PC-3 (cell line): ENCODE data around the gene TCAP. TPM values are rescaled to one million over a fixed set of nuclear protein-coding genes. Genes with fewer than 3 reads are reported as not detected.
A peak's percentile ranks its signal among the peaks of the same experiment; 100 is the strongest.

Source experiments
- ATAC-seq: fragments of 200-7000 bp; cut with Tn5 transposase; 2 replicates; pipeline ENCODE4 v1.9.1; 2020; ENCODE audit warnings: mild to moderate bottlenecking, moderate library complexity
- BruUV-seq: library from RNA; stranded (reverse); fragments of 400-500 nt; replicated peaks from 2 replicates; lab custom pipeline; 2021; lab: Mats Ljungman, UMichigan
- CTCF ChIA-PET: fragments of 300-600 bp; sonication (Branson Sonifier 250); formaldehyde crosslinking; loops from one replicate; lab custom pipeline; 2022; ENCODE audit warnings: antibody characterized with exemption; lab: Charles Lee
- POLR2A ChIA-PET: fragments of 300-600 bp; sonication (Branson Sonifier 250); formaldehyde crosslinking; loops from one replicate; lab custom pipeline; 2022; ENCODE audit warnings: antibody characterized with exemption; ENCODE audit not compliant: unreplicated experiment; lab: Charles Lee
- DNase-seq: peaks from one replicate; pipeline ENCODE4 v3.0.0-alpha.2; 2015
- H2AFZ ChIP-seq: fragments of 300-600 bp; sonication (generic); 2 replicates; pipeline ENCODE4 v1.6.0; 2016; ENCODE audit warnings: antibody characterized with exemption, low read length
- H3F3A ChIP-seq: fragments of 300-600 bp; sonication (generic); one replicate; pipeline ENCODE4 v1.6.0; 2017; ENCODE audit warnings: antibody characterized with exemption, low read length, control low read depth, mild to moderate bottlenecking; ENCODE audit not compliant: unreplicated experiment
- H3K27ac ChIP-seq: fragments of 300-600 bp; sonication (generic); 2 replicates; pipeline ENCODE4 v1.5.1; 2016; ENCODE audit warnings: mild to moderate bottlenecking, low read length
- H3K27me3 ChIP-seq: fragments of 300-600 bp; sonication (generic); 2 replicates; pipeline ENCODE4 v1.6.1; 2016; ENCODE audit warnings: low read length, mixed read lengths
- H3K36me3 ChIP-seq: fragments of 300-600 bp; sonication (generic); 2 replicates; pipeline ENCODE4 v1.6.1; 2016; ENCODE audit warnings: low read depth, mixed run types, low read length, mixed read lengths
- H3K4me1 ChIP-seq: fragments of 300-600 bp; sonication (generic); 2 replicates; pipeline ENCODE4 v1.5.1; 2016; ENCODE audit warnings: low read length; ENCODE audit not compliant: insufficient read depth
- H3K4me2 ChIP-seq: fragments of 300-600 bp; sonication (generic); 2 replicates; pipeline ENCODE4 v1.6.0; 2016; ENCODE audit warnings: low read length
- H3K4me3 ChIP-seq: fragments of 300-600 bp; sonication (generic); 2 replicates; pipeline ENCODE4 v1.5.1; 2016; ENCODE audit warnings: mild to moderate bottlenecking, low read length, mixed read lengths
- H3K79me2 ChIP-seq: fragments of 300-600 bp; sonication (generic); 2 replicates; pipeline ENCODE4 v1.6.1; 2017; ENCODE audit warnings: low read length, mixed read lengths
- H3K9ac ChIP-seq: fragments of 300-600 bp; sonication (generic); 2 replicates; pipeline ENCODE4 v1.6.0; 2016; ENCODE audit warnings: mild to moderate bottlenecking, low read length
- H3K9me2 ChIP-seq: fragments of 300-600 bp; sonication (generic); replicated peaks from 2 replicates; pipeline ENCODE4 v1.6.1; 2016; ENCODE audit warnings: mixed run types, low read length, mixed read lengths
- H3K9me3 ChIP-seq: fragments of 300-600 bp; sonication (generic); 2 replicates; pipeline ENCODE4 v1.6.1; 2016; ENCODE audit warnings: low read length, mixed read lengths
- H4K20me1 ChIP-seq: fragments of 300-600 bp; sonication (generic); 2 replicates; pipeline ENCODE4 v1.6.1; 2016; ENCODE audit warnings: low read length, mixed read lengths
- CTCF ChIP-seq: fragments of 300-600 bp; sonication (generic); conservative IDR thresholded peaks from 2 replicates; pipeline ENCODE4 v1.5.1; 2017; ENCODE audit warnings: antibody characterized with exemption, low read depth, mild to moderate bottlenecking, low read length
- EZH2 ChIP-seq: fragments of 300-600 bp; sonication (generic); IDR thresholded peaks from one replicate; pipeline ENCODE4 v1.6.1; 2017; ENCODE audit warnings: antibody characterized with exemption, mild to moderate bottlenecking, low read length; ENCODE audit not compliant: unreplicated experiment
- EZH2phosphoT487 ChIP-seq: fragments of 300-600 bp; sonication (generic); IDR thresholded peaks from 2 replicates; pipeline ENCODE4 v1.6.1; 2018; ENCODE audit warnings: mild to moderate bottlenecking, antibody characterized with exemption, low read length, borderline replicate concordance
- intact Hi-C: fragments of 100-400 bp; cut with micrococcal nuclease; formaldehyde crosslinking; loops from 2 replicates; pipeline ENCODE4 v1.9.0; 2023
- total RNA-seq: library from RNA; depleted of rRNA; stranded (reverse); fragments of >200 nt; gene quantifications from 2 replicates; pipeline ENCODE4 v1.2.3, GENCODE V29; 2014

The TCAP gene
- total RNA-seq, 1 experiment from 2014 or later, result 0.51 TPM

DNA sequence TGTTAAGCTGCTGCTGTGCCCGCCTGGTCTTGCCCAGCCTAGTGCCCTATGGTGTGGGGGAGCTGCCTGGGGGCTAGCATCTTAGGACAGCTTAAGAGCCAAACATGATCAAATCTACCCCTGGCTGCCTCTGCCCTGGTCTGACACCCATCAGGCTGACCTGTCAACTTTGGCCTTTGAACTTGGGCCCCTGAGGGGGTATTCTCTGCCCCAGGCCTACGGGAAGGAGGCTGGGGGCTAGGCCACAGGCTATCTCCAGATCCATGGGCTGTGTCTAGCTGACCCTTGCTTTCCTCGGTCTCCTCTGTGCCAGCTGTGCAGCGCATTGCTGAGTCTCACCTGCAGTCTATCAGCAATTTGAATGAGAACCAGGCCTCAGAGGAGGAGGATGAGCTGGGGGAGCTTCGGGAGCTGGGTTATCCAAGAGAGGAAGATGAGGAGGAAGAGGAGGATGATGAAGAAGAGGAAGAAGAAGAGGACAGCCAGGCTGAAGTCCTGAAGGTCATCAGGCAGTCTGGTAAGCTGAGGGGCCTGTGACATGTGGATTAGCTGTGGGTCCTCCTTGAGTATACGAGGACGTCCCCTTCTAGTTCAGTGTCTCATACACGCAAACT is 31.5 kb upstream of the TCAP start:
- no peak overlapping the region for H3K9ac ChIP-seq
- no peak for TF ChIP-seq EZH2
- TF ChIP-seq CTCF, result no peak
- TF ChIP-seq EZH2phosphoT487, result no peak
- H3K27me3 ChIP-seq, result no peaks in the 10 kb centered on the region
- peaks cover 33% of the 10 kb centered on the region for H3K4me1 ChIP-seq
- H3K9me2 ChIP-seq, result no peaks in the 10 kb centered on the region
- no peak overlapping the region for H3K27ac ChIP-seq
- no peak overlapping the region for H2AFZ ChIP-seq
- no TSS peak for BruUV-seq
- no peak overlapping the region for H3K4me3 ChIP-seq
- intact Hi-C loops, result no loop called here
- ATAC-seq, result no peak
- peaks cover 17% of the 10 kb centered on the region for H3K79me2 ChIP-seq
- no peaks in the 10 kb centered on the region for H3K36me3 ChIP-seq
- no peaks in the 10 kb centered on the region for H4K20me1 ChIP-seq
- no peaks in the 10 kb centered on the region for H3F3A ChIP-seq
- POLR2A ChIA-PET, result interaction anchor here (0.6 kb wide), 1 partner anchor 69 kb away, joined by 3 read pairs; no protein-coding TSS in a partner anchor
- no peak for DNase-seq
- H3K4me2 ChIP-seq, result no peak overlapping the region
- CTCF ChIA-PET, result interaction anchor here (1.5 kb wide), 1 partner anchor 12 kb away, joined by 6 read pairs; no protein-coding TSS in a partner anchor
- H3K9me3 ChIP-seq, result no peaks in the 10 kb centered on the region

DNA sequence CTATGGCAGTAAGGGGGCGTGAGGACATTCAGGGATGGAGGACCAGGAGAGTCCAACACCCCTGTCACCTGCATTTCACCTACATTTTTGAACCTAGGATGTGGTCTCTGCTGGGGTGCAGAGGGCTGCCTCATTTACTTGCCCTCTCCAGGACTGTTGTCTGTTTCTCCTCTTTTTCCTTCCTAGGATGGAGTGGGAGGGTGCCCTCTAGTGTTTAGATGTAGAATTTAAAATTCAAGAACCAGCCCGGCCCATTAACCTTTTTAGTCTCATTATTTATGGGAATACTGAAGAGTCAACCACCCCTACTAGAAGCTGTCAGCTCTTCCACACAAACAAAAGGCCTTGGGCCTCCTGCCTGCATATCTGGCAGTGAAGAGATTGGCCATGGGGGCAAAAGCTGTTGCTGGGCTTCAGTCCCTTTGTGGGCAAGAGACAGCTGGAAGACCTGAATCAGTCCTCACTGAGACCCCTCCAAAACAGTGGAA is 30.7 kb upstream of the TCAP start:
- TF ChIP-seq EZH2 (no peak), CTCF (peak; percentile 77)
- BruUV-seq, result no TSS peak
- Histone ChIP-seq H3K9me2 (no peaks in the 10 kb centered on the region), H4K20me1 (no peaks in the 10 kb centered on the region), H3K79me2 (peaks cover 25% of the 10 kb centered on the region), H3K36me3 (no peaks in the 10 kb centered on the region), H3K4me3 (no peak overlapping the region), H3K9me3 (no peaks in the 10 kb centered on the region), H3K4me1 (peaks cover 33% of the 10 kb centered on the region), H3K27me3 (no peaks in the 10 kb centered on the region), H3K27ac (no peak overlapping the region), H2AFZ (no peak overlapping the region), H3K9ac (no peak overlapping the region), H3K4me2 (no peak overlapping the region), H3F3A (no peaks in the 10 kb centered on the region)
- intact Hi-C loops, result no loop called here
- ATAC-seq, result no peak
- ChIA-PET CTCF (no interaction called here), POLR2A (no interaction called here)
- DNase-seq, result peak; percentile 55

- Histone ChIP-seq H3K4me2 (no peak overlapping the region), H3K27ac (no peak overlapping the region), H3K4me3 (no peak overlapping the region), H3F3A (no peaks in the 10 kb centered on the region), H3K36me3 (no peaks in the 10 kb centered on the region), H4K20me1 (no peaks in the 10 kb centered on the region), H3K27me3 (no peaks in the 10 kb centered on the region), H3K9me3 (no peaks in the 10 kb centered on the region), H3K4me1 (peaks cover 33% of the 10 kb centered on the region), H3K9me2 (no peaks in the 10 kb centered on the region), H3K9ac (no peak overlapping the region), H2AFZ (no peak overlapping the region), H3K79me2 (peaks cover 34% of the 10 kb centered on the region)
- no peak for DNase-seq
- ChIA-PET CTCF (no interaction called here), POLR2A (no interaction called here)
- no peak for TF ChIP-seq CTCF
- no peak for TF ChIP-seq EZH2phosphoT487
- BruUV-seq, result no TSS peak
- intact Hi-C loops, result no loop called here
- ATAC-seq, result no peak
Measured at GRCh38 chr17:39635614-39636176, 29.5 kb upstream of the TCAP start.
